Lower leg skin (tissue), 4 donors: ENCODE data around the gene CYP17A1. TPM values are rescaled to one million over a fixed set of nuclear protein-coding genes. Genes with fewer than 3 reads are reported as not detected.

Source experiments
- DNase-seq, 2 donors: peaks; one replicate each; pipeline ENCODE4 v3.0.0-alpha.2; 2019; ENCODE audit warnings: low spot score in 2 of 2
- H3K4me3 ChIP-seq: fragments of 200-600 bp; sonication (generic); 2 replicates; pipeline ENCODE4 v1.5.1; 2017; ENCODE audit warnings: mild to moderate bottlenecking, low read depth; ENCODE audit not compliant: poor library complexity, severe bottlenecking
- POLR2A ChIP-seq, 2 donors: fragments of 450-650 bp; IDR thresholded peaks; one replicate each; pipeline ENCODE4 v1.6.1; 2016 to 2017; ENCODE audit warnings: antibody characterized with exemption in 2 of 2, mild to moderate bottlenecking in 1 of 2, moderate library complexity in 1 of 2
- WGBS, 2 donors: methylation state at CpG; one replicate each; pipeline ENCODE4 v1.1.5; 2018; 5-methylcytosine and 5-hydroxymethylcytosine counted together
- intact Hi-C: fragments of 100-400 bp; cut with DNase I; formaldehyde crosslinking; loops from one replicate; pipeline ENCODE4 v1.15.0; 2023; ENCODE audit warnings: low total_unique reads
- total RNA-seq, 4 donors: library from RNA; depleted of rRNA; stranded (reverse); fragments of >200 nt; gene quantifications; one replicate each; pipeline ENCODE4 v1.1.0, GENCODE V29; 2016
- TF ChIP-seq, protein P1 (sequence below), 3 donors: fragments of 450-650 bp; IDR thresholded peaks; one replicate each; pipeline ENCODE4 v1.5.1; 2016; ENCODE audit warnings: antibody characterized with exemption in 3 of 3, mild to moderate bottlenecking in 3 of 3, moderate library complexity in 2 of 3

CYP17A1 gene
- total RNA-seq, 4 donors from 2014 or later = 0.26 TPM; not detected in 3

GRCh38 chr10:102813734-102814452 is 23.3 kb downstream of the CYP17A1 start:
- DNase-seq = no peak
- WGBS, 2 donors = 67 to 72% methylated on average over 16 of the region's 16 CpGs
- TF ChIP-seq POLR2A (IDR thresholded peaks at IDR 0.05) = no peak
- TF ChIP-seq, protein P1, sequence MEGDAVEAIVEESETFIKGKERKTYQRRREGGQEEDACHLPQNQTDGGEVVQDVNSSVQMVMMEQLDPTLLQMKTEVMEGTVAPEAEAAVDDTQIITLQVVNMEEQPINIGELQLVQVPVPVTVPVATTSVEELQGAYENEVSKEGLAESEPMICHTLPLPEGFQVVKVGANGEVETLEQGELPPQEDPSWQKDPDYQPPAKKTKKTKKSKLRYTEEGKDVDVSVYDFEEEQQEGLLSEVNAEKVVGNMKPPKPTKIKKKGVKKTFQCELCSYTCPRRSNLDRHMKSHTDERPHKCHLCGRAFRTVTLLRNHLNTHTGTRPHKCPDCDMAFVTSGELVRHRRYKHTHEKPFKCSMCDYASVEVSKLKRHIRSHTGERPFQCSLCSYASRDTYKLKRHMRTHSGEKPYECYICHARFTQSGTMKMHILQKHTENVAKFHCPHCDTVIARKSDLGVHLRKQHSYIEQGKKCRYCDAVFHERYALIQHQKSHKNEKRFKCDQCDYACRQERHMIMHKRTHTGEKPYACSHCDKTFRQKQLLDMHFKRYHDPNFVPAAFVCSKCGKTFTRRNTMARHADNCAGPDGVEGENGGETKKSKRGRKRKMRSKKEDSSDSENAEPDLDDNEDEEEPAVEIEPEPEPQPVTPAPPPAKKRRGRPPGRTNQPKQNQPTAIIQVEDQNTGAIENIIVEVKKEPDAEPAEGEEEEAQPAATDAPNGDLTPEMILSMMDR (IDR thresholded peaks at IDR 0.05) = no peak
- no peak overlapping the region for H3K4me3 ChIP-seq
- intact Hi-C loops = loop anchor here (10.0 kb wide), 1 partner anchor 59 kb away; no protein-coding TSS in a partner anchor

DNA sequence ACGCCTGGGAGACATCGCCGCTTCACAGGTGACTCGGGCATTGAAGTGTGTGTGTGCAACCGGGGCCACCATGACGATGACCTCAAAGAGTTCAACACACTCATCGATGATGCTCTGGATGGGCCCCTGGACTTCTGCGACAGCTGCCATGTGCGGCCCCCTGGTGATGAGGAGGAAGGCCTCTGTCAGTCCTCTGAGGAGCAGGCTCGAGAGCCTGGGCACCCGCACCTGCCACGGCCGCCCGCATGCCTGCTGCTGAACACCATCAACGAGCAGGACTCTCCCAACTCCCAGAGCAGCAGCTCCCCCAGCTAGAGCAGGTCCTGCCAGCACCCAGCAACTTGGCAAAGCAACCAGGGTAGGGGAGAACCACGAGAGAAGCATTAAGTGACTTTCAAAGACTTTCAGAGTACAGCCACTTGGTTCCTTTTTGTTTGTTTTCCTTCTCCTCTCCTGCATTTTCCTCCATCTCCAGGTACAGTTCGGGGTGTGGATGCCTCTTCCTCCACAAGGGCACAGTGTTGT is 24.1 kb downstream of the CYP17A1 start:
- no peak for DNase-seq
- no peak overlapping the region for H3K4me3 ChIP-seq
- TF ChIP-seq POLR2A (IDR thresholded peaks at IDR 0.05) = no peak
- TF ChIP-seq, protein P1 (IDR thresholded peaks at IDR 0.05) = no peak
- WGBS, 2 donors = 86 to 88% methylated on average over 12 to 17 of the region's 17 CpGs
- intact Hi-C loops = loop anchor here (10.0 kb wide), 1 partner anchor 58 kb away; no protein-coding TSS in a partner anchor

DNA sequence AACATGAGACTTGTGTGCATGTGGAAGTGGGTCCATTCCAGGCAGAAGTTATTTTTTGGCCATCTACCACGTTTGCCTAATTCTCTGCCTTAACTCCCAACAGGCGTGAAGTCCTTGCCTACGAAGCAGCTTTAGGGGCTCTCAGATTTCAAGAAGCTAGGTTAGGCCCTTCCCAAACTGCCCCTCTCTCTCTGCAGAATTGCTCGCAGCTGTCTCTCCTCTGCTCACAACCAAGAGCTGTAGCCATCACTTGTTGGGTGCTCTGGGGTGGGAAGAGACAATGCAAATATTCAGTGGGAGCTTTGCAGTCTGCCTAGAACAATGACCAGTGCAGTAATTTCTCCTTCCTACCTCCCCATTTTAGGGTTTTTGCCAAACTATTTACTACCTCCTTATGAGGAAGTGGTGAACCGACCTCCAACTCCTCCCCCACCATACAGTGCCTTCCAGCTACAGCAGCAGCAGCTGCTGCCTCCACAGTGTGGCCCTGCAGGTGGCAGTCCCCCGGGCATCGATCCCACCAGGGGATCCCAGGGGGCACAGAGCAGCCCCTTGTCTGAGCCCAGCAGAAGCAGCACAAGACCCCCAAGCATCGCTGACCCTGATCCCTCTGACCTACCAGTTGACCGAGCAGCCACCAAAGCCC is 24.9 kb downstream of the CYP17A1 start:
- intact Hi-C loops = loop anchor here (10.0 kb wide), 1 partner anchor 58 kb away; no protein-coding TSS in a partner anchor
- no peak for DNase-seq
- TF ChIP-seq, protein P1 (IDR thresholded peaks at IDR 0.05) = no peak
- TF ChIP-seq POLR2A (IDR thresholded peaks at IDR 0.05) = no peak
- H3K4me3 ChIP-seq = no peak overlapping the region
- 73 to 77% methylated on average over 8 to 9 of the region's 9 CpGs for WGBS, 2 donors

DNA sequence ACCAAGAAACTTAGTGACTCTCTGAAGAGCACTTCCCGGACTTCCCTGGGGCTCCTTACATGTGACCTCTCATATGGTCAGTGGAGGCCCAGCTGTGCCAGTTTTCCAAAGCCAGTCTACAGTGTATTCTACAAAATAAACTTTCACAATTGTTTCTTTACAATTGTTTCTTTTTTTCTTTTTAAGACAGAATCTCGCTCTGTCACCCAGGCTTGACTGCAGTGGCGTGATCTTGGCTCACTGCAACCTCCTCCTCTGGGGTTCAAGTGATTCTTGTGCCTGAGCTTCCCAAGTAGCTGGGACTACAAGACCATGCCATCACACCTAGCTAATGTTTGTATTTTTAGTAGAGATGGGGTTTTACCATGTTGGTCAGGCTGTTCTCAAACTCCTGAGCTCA is 25.9 kb downstream of the CYP17A1 start:
- no peak overlapping the region for H3K4me3 ChIP-seq
- TF ChIP-seq, protein P1 (IDR thresholded peaks at IDR 0.05) = no peak
- TF ChIP-seq POLR2A (IDR thresholded peaks at IDR 0.05) = no peak
- no peak for DNase-seq
- intact Hi-C loops = loop anchor here (10.0 kb wide), 1 partner anchor 57 kb away; no protein-coding TSS in a partner anchor
- WGBS, 2 donors = 93 to 99% methylated on average over 3 of the region's 3 CpGs

GRCh38 chr10:102808380-102808779 is 28.8 kb downstream of the CYP17A1 start:
- no peak overlapping the region for H3K4me3 ChIP-seq
- intact Hi-C loops = no loop called here
- no peak for DNase-seq
- TF ChIP-seq, protein P1 (IDR thresholded peaks at IDR 0.05) = no peak
- TF ChIP-seq POLR2A (IDR thresholded peaks at IDR 0.05) = no peak
- 68 to 73% methylated on average over 4 of the region's 4 CpGs for WGBS, 2 donors
